Kasumi-1 (cell line): ENCODE measurements around the gene CALR3.
"Not testable (repeated sequence)": the region's sequence is repeated elsewhere in the genome, so short reads cannot be mapped to it uniquely, and the experiment has no call there.

Experiments
- DNase-seq, 2 experiments: peaks; one replicate each; lab custom pipeline; 2025; lab: John Stamatoyannopoulos, UW

CALR3 gene, protein sequence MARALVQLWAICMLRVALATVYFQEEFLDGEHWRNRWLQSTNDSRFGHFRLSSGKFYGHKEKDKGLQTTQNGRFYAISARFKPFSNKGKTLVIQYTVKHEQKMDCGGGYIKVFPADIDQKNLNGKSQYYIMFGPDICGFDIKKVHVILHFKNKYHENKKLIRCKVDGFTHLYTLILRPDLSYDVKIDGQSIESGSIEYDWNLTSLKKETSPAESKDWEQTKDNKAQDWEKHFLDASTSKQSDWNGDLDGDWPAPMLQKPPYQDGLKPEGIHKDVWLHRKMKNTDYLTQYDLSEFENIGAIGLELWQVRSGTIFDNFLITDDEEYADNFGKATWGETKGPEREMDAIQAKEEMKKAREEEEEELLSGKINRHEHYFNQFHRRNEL

DNA sequence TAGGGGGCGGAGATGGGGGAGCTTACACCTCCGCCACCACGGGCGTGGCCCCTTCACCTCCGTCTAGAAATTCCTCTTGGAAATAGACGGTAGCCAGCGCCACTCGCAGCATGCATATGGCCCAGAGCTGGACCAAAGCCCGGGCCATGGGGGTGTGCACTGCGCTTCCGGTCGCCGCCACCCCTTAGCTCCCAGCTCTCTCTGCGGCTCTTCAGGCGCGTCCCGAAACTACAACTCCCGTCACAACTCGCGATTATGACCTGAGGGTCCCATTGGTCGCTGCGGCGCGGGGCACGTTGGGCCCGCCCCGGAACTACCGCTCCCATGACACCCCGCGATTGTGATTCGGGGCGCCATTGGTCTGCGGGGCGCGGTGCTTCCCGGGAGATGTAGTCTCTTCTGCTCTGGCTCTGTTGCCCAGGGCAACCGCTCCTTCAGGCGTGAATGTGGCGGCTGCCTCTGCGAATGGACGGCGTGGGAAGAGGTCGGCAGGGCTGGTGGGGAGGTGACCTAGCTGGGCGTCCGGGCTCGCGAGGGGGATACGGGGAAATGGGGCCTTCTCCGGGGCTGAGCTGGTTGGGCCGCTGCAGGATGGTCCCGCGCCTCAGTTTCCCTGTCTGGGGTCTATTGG is at the start of gene CALR3, which contains the start of gene C19orf44:
Gene CALR3 (minus strand): TSS at position 186 of the 631 bp plus-strand sequence. CDS start 38 bp downstream, at position 148.
Gene C19orf44 (plus strand): TSS at position 413 of the 631 bp plus-strand sequence. CDS start 4,399 bp downstream, outside the sequence.
- peak; percentile 99 for DNase-seq

DNA sequence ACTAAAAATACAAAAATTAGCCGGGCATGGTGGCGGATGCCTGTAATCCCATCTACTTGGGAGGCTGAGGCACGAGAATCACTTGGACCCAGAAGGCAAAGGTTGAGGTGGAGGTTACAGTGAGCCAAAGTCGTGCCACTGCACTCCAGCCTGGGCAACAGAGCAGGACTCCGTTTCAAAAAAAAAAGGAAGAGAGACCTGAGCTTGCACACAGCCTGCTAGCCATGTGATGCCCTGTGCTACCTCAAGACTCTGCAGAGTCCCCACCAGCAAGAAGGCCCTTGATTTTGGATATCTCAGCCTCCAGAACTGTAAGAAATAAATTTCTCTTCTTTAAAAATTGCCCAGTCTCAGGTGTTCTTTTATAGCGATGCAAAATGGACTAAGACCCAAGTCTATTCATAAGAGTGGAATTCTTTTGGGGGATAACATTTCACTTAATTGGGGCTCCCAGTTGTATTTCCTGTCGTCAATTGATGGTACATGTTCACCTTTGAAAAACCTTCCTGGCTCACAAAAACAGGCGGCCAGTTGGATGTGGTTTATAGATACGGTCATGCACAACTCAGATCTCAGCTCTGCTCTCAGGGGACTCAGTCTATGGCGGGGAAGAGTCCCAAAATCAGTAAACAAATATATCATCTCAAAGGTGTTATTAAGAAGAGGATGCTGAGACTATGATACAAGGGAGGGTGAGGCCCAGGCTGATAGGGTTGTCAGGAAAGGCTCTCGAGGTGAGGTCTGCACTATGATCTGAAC is 48.7 kb upstream of the CALR3 start:
- no peak for DNase-seq

DNA sequence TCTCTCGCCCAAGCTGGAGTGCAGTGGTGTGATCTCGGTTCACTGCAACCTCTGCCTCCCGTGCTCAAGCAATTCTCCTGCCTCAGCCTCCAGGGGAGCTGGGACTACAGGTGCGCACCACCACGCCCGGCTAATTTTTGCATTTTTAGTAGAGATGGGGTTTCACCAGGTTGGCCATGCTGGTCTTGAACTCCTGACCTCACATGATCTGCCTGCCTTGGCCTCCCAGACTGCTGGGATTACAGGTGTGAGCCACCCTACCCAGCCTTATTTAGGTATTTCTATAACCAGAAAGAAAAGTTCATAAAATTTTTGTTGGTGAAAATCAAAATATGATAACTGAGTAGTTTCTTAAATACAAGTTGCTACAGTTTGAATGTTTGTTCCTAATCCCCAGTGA is 47.8 kb upstream of the CALR3 start:
- DNase-seq: not testable (repeated sequence)

DNA sequence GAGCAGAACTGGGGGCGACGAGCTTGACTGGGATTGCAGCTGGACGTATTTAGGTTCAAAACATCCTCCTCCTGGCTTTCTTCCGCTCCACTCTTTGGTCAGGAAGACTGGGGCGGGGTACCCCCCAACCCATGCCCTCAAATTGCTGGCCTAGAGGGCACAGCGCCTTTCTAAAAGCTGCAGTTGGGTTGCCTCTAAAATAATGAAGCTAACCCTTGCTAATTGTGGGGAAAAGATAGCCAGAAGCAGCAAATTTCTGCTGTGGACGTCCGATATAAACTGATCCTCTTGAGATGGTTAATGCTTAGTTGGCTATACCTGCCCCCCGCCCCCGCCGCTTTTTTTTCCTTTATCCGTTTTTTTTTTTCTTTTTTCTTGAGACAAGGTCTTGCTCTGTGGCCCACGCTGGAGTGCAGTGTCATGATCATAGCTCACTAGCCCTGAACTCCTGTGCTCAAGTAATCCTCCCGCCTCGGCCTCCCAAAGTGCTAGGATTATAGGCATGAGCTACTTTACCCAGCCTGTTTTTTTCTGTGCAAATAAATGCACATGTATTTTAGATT is 47.0 kb upstream of the CALR3 start:
- peak; percentile 33 to 48 for DNase-seq

DNA sequence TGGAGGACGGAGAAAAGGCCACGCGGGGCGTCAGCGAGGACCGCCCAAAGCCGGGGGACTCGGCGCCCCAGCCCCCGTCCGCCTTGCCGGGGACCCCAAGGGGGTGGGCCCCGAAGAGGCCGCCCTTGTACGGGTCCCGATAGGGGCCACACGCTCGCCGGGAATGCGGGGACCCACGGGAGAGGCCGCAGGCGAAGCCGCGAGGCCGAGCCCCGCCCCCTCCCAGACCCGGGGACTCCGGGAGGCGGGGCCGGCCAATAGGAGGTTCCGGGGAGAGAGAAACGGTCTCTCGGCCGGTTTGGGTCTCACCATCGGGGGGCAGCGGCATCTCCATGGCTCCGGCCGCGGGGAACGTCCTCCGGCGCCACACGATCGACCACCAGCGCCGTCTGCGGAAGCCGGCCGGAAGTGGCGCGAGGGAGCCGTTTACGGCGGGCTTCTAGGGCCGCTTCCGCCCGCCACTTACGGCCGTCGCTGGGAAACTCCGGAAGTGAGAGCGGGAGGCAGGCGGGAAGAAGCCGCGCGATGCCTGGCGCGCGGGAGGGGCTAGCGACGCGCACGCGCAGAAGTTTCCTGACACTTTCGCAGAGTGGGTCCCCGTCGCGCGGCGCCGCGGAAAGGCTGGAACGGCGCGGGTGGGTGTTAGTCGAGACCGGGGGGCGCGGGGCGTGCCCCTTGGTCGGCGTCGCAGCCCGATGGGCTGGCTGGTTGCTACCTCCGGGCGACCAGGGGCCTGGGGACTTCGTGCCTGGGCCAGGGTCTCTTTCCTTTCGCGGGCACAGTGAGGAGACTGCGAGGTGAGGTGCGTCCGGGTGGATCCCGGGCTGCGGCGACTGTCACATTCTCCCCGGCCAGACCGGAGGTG is 46.3 kb upstream of the CALR3 start, which contains the start of gene CHERP:
Gene CHERP (minus strand): TSS at position 393 of the 865 bp plus-strand sequence. CDS start 59 bp downstream, at position 334.
- peak; percentile 93 to 94 for DNase-seq

DNA sequence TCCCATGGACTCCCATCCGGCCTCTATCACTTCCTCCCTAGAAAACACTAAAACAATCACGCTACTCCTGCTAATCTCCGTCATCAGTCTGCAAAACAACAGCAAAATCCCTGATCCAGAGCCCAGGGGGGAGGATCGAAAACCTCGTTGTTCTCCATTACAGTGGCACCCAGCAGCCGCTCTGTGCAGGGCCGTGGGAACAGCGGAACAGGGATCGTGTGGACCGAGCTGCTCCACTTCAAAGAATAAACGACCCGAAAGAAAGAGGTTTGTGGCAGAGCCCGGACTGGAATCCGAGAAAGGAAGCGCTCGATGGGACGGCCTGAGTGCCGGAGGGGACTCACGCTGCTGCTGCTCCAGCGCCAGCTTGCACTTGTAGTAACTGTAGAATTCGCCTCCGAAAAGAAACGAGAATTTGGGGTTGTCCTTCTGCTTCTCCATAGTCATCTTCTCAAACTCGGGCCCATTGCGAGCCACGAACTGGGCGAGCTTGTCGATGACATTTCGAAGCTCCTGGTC is 45.6 kb upstream of the CALR3 start:
- DNase-seq: peak in 1 of 2 experiments; percentile 33

DNA sequence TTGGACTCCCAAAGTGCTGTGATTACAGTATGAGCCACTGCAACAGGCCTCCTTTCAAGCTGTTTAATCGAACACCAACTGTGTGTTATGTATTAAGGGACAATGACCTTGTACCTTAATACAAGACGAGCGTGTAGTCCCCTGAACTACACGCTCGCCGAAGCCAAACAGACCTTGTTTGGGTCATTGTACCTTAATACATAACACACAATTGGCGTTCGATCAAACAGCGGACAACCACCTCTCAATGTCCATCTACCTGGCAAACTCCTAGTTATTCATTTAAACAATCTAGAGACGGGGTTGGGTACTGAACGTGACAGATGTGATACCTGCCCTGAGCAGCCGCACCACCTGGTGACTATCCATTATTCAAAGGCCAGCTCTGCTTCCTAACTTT is 45.0 kb upstream of the CALR3 start:
- no peak for DNase-seq

DNA sequence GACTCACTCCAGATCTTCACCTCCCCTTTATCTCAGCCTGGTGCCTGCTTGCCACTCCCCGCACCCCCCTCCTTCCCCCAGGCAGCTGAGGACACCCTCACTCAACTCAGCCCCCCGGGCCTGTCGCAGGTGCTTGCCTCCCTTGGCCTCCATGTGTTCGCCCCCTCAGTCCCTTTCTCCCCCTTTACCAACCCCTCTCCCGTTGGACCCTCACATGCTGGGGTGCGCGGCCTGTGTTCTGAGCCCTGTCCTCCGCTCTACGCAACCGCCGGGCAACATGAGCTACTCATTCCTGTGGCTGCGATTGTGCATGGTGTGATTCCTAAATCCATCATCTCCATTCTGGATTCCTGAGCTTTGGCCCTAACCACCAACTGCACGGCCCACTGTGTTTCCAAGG is 41.1 kb upstream of the CALR3 start:
- DNase-seq: no peak

DNA sequence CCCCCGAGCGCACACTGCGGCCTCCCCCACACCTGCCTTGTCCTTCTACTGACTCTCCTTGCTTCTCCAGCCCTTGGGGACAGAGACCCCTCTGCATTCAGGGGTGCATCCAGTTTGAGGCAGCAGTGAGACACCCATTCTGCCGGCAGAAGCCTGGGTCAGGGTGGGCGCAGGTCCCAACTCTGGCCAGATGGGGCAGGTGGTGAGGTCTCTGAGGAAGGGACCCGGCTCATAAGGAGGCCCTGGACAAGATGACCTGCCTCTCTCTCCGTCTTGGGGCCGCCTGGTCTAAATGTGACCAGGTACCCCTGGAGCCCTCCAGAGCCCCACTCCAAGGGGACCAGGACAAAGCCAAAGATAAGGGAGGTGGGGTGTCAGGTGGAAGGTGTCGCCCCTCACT is 40.2 kb upstream of the CALR3 start:
- DNase-seq: no peak

DNA sequence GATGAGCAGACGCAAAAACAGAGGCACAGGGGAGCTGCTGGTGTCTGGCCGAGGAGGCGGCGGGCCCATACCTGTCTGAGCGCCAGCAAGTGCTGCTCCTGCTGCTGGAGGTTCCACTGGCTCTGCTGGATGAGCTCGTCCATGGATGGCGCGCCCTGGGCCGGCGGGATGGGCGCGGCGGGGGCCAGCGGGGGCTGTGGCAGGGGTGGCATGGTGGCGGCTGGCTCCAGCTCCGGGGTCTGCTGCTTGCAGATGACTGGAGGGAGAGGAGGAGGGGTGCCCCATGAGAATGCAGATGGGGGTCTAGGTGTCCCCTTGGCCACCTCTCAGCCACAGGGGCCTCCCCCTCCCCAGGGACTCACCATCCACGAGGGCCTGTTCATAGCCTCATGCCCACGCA is 39.4 kb upstream of the CALR3 start:
- no peak for DNase-seq

DNA sequence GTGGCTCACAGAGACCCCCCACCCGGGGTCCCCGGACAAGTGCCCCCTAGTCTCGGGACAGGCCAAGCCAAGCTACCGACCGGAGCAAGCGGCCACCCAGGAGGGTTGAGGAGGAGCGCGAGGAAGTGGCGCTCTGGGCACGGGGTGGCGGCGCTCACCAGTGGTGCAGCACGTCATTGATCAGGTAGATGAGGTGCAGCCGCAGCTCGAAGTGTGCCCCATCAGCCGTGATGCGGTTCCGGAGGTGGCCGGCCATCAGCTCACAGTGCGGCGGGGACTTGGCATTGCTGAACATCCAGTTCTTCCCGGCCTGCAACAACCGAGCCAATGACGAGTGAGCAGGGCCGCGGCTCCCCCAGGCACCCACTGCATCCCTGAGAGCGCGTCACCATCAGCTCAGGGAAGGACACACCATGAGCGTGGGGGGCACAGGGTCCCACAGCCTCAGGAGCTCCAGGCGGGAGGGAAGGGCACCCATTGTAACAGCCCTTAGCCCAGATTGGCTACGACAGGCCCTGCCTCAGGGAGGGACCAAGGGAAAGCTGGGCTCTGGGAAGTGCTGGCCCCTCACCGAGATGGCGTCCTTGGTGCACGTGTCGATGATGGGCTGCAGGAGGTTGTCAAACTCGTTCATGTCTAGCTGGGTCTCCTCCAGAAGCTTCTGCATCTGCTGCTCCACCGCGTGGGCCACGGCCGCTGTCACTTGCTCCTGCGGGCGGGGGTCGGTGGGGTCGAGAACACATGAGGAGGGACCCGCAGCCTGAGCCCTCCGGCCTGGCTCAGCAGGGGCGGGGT is 36.7 kb upstream of the CALR3 start:
- DNase-seq: no peak

DNA sequence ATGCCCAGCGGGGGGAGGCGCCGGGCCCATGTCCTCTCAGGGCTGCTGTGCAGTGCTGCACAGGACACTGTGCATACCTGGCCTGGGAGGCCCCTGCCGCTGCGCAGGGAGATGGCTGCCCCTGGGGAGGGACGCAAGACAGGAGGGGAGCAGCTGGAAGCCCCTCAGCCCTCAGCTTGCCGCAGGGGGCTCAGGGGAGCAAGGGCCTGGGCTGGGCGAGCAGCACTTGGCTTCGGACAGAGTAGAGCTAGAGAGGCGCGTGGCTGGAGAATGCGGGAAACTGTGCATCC is 35.4 kb upstream of the CALR3 start:
- DNase-seq: no peak

DNA sequence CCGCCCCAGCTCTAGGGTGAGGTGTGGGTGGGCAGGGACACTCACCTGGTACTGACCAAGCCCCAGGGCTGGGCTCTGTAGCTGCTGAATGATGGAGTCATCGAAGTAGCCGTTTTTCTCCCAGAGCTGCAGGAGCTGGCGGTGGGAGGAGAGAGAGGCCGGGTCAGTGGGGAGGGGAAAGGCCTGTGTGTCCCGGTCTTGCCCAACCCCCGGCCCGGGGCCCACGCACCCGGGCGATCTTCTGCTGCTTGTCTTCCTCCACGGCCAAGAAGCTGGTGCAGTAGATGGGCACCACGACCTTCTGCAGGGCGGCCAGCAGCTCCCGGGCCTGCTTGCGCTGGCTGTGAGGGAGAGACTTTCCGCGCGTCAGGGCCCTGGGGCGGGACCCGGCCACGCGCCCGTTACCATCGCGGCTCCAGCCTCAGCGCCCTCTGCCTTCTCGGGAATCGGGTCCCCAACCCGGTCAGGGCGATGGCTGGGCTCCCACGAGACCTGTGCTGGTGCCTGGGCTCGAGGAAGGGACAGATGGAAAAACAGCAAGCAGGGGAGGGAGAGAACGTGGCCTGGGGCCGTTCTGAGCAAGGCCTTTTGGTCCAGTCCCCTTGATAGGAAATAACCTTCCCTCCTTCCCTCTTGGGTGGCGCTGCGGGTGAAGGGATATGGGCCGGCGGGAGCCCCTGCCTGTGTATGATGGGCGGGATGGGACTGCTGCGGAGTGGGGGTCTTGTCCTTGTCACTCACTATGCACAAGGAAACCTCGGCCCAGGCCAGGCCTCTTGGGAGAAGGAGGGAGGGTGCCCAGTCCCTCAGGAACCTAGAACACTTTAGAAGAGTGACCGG is 34.8 kb upstream of the CALR3 start:
- DNase-seq: no peak

DNA sequence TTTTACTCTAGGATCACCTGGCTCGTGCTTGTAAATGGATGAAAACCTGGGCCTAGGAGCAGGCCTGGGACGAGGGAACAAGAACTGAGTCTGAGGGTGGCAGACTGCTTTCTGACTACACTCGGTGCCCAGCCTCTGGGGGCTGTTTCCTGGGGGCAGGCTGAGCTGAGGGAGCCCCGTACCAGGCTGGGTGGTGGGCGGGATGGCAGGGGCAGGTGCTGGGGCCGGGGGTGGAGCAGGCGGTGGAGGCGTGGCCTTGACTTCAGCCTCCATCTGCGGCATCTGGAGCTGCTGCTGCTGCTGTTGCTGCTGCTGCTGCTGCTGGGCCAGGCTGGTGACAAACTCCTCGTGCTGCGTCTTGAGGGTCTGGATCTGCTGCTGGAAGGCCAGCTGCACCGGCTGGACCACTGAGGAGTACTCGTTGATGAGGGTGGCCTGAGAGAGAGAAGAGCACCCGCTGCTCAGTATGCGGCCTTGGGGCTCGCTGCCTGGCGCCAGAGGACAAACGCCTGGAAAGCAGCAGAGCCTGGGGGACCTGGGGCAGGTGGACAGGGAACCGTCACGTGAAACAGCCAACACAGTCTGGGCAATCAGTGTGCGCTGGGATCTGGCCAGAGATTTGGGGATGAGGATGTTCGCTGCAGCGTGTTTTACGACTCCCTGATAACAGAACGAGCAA is 33.6 kb upstream of the CALR3 start:
- no peak for DNase-seq

DNA sequence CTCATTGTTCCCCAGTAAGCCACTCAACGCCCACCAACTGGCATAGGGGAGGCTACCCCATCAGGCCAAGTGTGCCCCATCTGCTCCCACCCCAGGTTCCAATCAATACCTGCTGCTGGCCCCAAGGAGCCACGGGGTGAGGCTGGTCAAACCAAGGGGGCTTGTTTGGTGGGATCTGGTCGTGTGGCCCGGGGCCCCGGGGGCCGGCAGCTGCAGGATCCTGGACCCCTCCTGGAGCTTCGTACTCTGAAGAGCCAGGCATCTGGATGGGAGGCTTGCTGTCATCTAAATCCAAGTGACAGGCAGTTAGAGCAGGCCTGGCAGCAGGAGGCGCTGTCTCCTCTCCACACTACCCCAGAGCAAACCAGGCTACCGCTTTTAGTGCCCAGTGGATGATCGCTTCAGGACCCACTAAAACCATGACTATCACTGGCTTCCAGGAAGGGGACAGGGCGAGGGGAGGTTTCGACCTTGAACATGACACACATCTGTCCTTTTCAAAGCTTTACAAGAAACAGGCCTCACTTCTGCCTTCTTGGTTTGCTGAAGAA is 32.1 kb upstream of the CALR3 start:
- DNase-seq: peak; percentile 54 to 55

DNA sequence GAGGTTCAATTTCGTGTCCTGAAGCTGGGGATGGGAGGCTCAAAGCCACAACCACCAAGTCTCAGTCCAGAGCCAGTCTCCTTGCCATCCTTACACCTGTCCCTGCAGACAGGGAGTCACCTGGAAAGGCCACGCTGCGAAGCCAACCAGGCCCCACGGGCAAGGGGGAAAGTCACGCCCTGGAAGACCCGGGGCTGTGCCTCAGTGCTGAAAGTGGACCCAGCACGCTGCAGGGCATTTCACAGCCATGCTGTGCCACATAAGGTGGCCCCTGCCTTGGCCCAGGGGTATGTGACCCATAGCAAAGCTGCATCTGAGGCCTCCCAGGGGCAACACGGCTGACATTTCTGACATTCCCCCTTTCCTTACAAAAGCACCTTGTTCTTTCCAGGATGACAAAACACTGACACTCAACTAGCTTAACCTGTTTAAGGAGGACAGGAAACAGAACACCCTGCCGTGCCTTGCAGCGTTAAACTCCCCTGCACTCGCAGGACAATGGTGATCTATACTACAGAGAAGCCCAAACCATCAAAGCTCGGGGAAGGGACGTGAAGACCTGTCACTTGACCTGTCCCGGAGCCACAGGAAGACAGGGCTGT is 31.5 kb upstream of the CALR3 start:
- DNase-seq: no peak

DNA sequence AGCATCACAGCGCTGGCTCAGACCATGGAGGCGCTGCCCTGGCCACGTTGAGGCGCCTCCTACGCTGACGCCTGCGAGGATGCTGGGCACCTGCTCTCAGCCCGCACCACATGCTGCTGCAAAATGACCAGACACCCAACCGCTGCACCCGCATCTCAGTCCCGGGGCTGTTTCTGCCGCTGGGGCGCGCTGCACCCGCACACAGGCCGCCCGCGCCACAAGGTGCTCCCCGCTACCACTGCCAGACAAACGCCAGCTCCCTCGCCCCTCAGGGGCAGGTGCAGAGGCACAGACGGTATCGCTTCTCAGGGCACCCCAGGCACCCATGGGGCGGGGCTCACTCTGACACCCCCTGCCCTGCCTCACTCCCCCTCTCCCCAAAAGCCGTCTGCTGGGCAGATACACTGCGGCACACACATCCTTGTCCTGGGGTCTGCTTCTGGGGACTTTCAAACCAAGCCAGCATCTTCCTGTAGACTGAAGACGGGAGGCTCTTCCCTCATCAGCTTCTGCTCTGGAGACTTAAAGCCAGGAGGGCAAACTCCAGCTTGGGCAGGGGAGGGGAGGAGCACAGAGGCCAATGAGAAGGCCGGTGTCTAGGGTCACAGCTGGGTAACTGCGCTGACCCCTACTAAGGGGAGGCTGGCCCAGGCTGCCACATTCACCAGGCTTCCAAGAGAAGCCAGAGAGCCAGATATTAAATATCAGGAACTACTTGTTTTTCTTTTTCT is 29.9 kb upstream of the CALR3 start:
- DNase-seq: no peak
